HG03460 (cell line): ENCODE measurements around the gene DCUN1D1.
"Not testable (repeated sequence)": the region's sequence is repeated elsewhere in the genome, so short reads cannot be mapped to it uniquely, and the experiment has no call there.

Experiments used
- ATAC-seq: cut with Tn5 transposase; IDR thresholded peaks from one replicate; pipeline ENCODE4 v1.9.1; 2021; ENCODE audit not compliant: unreplicated experiment

Gene DCUN1D1

GRCh38 chr3:182980204-182981037 lies at the start of gene DCUN1D1:
Gene DCUN1D1, minus strand, starts transcription at chr3:182980538. Its CDS starts 49 bp downstream, at chr3:182980489.
- peak; percentile 89 for ATAC-seq

GRCh38 chr3:183028416-183028815 lies 48.1 kb upstream of the DCUN1D1 start:
- no peak for ATAC-seq

GRCh38 chr3:183027276-183027675 lies 46.9 kb upstream of the DCUN1D1 start:
- no peak for ATAC-seq

- ATAC-seq = no peak
Observed at GRCh38 chr3:183022936-183023516, 42.7 kb upstream of the DCUN1D1 start.

GRCh38 chr3:183018421-183019192 lies 38.3 kb upstream of the DCUN1D1 start:
- no peak for ATAC-seq

GRCh38 chr3:183015185-183015584 lies 34.8 kb upstream of the DCUN1D1 start:
- no peak for ATAC-seq

GRCh38 chr3:183013856-183014255 lies 33.5 kb upstream of the DCUN1D1 start:
- no peak for ATAC-seq

GRCh38 chr3:183013074-183013473 lies 32.7 kb upstream of the DCUN1D1 start:
- no peak for ATAC-seq

- no peak for ATAC-seq
Observed at GRCh38 chr3:183008800-183009199, 28.5 kb upstream of the DCUN1D1 start.

- ATAC-seq = no peak
Observed at GRCh38 chr3:183008303-183008702, 28.0 kb upstream of the DCUN1D1 start.

- ATAC-seq = no peak
Observed at GRCh38 chr3:183006396-183007002, 26.2 kb upstream of the DCUN1D1 start.

- no peak for ATAC-seq
Observed at GRCh38 chr3:182999767-183000166, 19.4 kb upstream of the DCUN1D1 start.

GRCh38 chr3:182993486-182994201 lies 13.3 kb upstream of the DCUN1D1 start:
- not testable (repeated sequence) for ATAC-seq

GRCh38 chr3:182989566-182989965 lies 9.2 kb upstream of the DCUN1D1 start:
- no peak for ATAC-seq

GRCh38 chr3:182986021-182986420 lies 5.7 kb upstream of the DCUN1D1 start:
- no peak for ATAC-seq

- ATAC-seq = no peak
Observed at GRCh38 chr3:182983876-182984275, 3.5 kb upstream of the DCUN1D1 start.

GRCh38 chr3:182981038-182981380 lies 671 bp upstream of the DCUN1D1 start:
- ATAC-seq = peak; percentile 1

GRCh38 chr3:182979674-182980191 lies 605 bp downstream of the DCUN1D1 start:
- ATAC-seq = peak; percentile 22

GRCh38 chr3:182979103-182979673 lies 1.1 kb downstream of the DCUN1D1 start:
- no peak for ATAC-seq

GRCh38 chr3:182978387-182978786 lies 2.0 kb downstream of the DCUN1D1 start:
- no peak for ATAC-seq
